ENCODE results near the gene TMEFF1. TPM values are rescaled to one million over a fixed set of nuclear protein-coding genes. Genes with fewer than 3 reads are reported as not detected.
A peak's percentile ranks its signal among the peaks of the same experiment; 100 is the strongest.
"Not testable (repeated sequence)": the region's sequence is repeated elsewhere in the genome, so short reads cannot be mapped to it uniquely, and the experiment has no call there.

Gene TMEFF1
- polyA plus RNA-seq, 4 donors = 3.7 to 8.8 (median 4.4) TPM

GRCh38 chr9:100486479-100487176 lies 13.7 kb downstream of the TMEFF1 start:
- DNase-seq (ENCODE audit: low read depth in 4 of 4, low spot score in 3 of 4) = no peak

GRCh38 chr9:100488177-100488576 lies 15.2 kb downstream of the TMEFF1 start:
- no peak for DNase-seq (ENCODE audit: low read depth in 4 of 4, low spot score in 3 of 4)

- DNase-seq (ENCODE audit: low read depth in 4 of 4, low spot score in 3 of 4) = no peak
Measured at GRCh38 chr9:100489836-100490235, 16.9 kb downstream of the TMEFF1 start.

- DNase-seq (ENCODE audit: low read depth in 4 of 4, low spot score in 3 of 4) = no peak
Measured at GRCh38 chr9:100492952-100493351, 20.0 kb downstream of the TMEFF1 start.

- no peak for DNase-seq (ENCODE audit: low read depth in 4 of 4, low spot score in 3 of 4)
Measured at GRCh38 chr9:100498592-100498991, 25.6 kb downstream of the TMEFF1 start.

- no peak for DNase-seq (ENCODE audit: low read depth in 4 of 4, low spot score in 3 of 4)
Measured at GRCh38 chr9:100499460-100499859, 26.5 kb downstream of the TMEFF1 start.

GRCh38 chr9:100499866-100500265 lies 26.9 kb downstream of the TMEFF1 start:
- DNase-seq (ENCODE audit: low read depth in 4 of 4, low spot score in 3 of 4) = no peak

GRCh38 chr9:100505564-100506159 lies 32.7 kb downstream of the TMEFF1 start:
- DNase-seq (ENCODE audit: low read depth in 4 of 4, low spot score in 3 of 4) = peak in 1 of 4 donors; percentile 12

- DNase-seq (ENCODE audit: low read depth in 4 of 4, low spot score in 3 of 4) = not testable (repeated sequence)
Measured at GRCh38 chr9:100507350-100507749, 34.4 kb downstream of the TMEFF1 start.

- no peak for DNase-seq (ENCODE audit: low read depth in 4 of 4, low spot score in 3 of 4)
Measured at GRCh38 chr9:100511205-100511604, 38.3 kb downstream of the TMEFF1 start.

GRCh38 chr9:100515578-100516494 lies 42.9 kb downstream of the TMEFF1 start:
- DNase-seq (ENCODE audit: low read depth in 4 of 4, low spot score in 3 of 4) = no peak

GRCh38 chr9:100521282-100521681 lies 48.3 kb downstream of the TMEFF1 start:
- no peak for DNase-seq (ENCODE audit: low read depth in 4 of 4, low spot score in 3 of 4)

- DNase-seq (ENCODE audit: low read depth in 4 of 4, low spot score in 3 of 4) = no peak
Measured at GRCh38 chr9:100525563-100525962, 52.6 kb downstream of the TMEFF1 start.

GRCh38 chr9:100527180-100527794 lies 54.3 kb downstream of the TMEFF1 start:
- not testable (repeated sequence) for DNase-seq (ENCODE audit: low read depth in 4 of 4, low spot score in 3 of 4)

- DNase-seq (ENCODE audit: low read depth in 4 of 4, low spot score in 3 of 4) = no peak
Measured at GRCh38 chr9:100534401-100534800, 61.5 kb downstream of the TMEFF1 start.

- DNase-seq (ENCODE audit: low read depth in 4 of 4, low spot score in 3 of 4) = no peak
Measured at GRCh38 chr9:100540327-100540726, 67.4 kb downstream of the TMEFF1 start.

GRCh38 chr9:100549048-100549447 lies 76.1 kb downstream of the TMEFF1 start:
- no peak for DNase-seq (ENCODE audit: low read depth in 4 of 4, low spot score in 3 of 4)

- DNase-seq (ENCODE audit: low read depth in 4 of 4, low spot score in 3 of 4) = no peak
Measured at GRCh38 chr9:100554935-100555401, 82.0 kb downstream of the TMEFF1 start.

GRCh38 chr9:100555471-100555870 lies 82.5 kb downstream of the TMEFF1 start:
- DNase-seq (ENCODE audit: low read depth in 4 of 4, low spot score in 3 of 4) = no peak

GRCh38 chr9:100557053-100557452 lies 84.1 kb downstream of the TMEFF1 start:
- DNase-seq (ENCODE audit: low read depth in 4 of 4, low spot score in 3 of 4) = no peak

GRCh38 chr9:100561256-100561655 lies 88.3 kb downstream of the TMEFF1 start:
- DNase-seq (ENCODE audit: low read depth in 4 of 4, low spot score in 3 of 4) = no peak

All from left renal pelvis (tissue), 4 donors.